ENCODE data around the gene UPF1. TPM values are rescaled to one million over a fixed set of nuclear protein-coding genes. Genes with fewer than 3 reads are reported as not detected.

The UPF1 gene
- total RNA-seq, 1 donor from 2014 or later: 57.8 TPM

DNA sequence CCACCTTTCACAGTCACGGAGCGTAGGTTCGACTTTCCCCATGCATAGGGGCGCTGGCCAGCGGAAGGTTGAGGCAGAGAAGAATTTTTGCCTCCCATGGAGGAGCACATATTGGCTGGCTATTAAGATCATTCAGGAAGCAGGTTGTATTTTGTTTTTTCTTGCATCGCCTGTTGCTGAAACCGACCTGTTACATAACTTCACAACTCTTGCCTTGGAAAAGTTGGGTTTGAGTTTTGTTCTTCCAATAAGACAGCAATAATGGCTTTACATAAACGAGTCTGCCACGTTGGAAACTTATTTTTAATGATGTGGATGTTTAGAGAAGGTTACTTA is 1.4 kb downstream of the UPF1 start:
- intact Hi-C loops (cut with DNase I): no loop called here
- ATAC-seq: no peak

DNA sequence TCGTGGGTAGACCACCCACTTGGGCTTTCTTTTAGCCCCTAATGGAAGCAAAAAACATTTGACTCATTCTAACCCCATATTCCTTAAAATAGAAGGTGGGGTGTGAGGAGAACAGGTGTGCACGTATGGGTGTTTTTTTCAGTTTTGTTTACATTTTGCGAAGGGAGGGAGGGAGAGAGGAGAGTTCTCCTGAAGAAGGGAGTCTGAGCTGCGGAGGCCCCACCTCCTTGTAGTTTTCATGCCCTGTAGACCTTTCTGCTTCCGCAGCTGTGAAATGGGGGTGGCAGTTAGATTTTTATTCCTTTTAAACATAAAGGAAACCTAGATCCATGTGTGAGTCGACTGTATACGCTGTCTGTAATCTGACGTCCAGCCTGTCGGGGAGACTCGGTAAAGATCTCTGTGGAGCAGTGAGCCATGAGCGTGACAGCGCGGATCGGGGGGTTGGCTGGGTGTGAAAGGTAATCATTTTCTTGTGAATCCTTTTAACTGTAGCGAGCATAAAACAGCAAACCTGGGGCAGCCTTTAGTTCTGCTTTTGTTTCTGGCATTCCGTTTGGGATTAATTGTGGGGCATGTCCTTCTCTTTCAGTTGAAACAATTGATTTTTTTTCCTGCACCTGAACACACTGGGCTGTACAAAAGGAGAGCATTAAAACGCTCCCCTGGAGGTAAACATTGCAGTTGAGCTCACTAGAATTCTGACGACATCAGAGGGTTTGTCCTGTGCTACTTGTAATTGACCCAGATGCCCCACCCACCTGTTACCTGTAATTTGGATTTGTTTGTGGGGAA is 2.3 kb downstream of the UPF1 start:
- intact Hi-C loops (cut with DNase I): no loop called here
- no peak for DNase-seq (ENCODE audit: low spot score)

More for the DNA sequence above, 1.4 kb downstream of the UPF1 start:
- DNase-seq (ENCODE audit: low spot score): no peak

DNA sequence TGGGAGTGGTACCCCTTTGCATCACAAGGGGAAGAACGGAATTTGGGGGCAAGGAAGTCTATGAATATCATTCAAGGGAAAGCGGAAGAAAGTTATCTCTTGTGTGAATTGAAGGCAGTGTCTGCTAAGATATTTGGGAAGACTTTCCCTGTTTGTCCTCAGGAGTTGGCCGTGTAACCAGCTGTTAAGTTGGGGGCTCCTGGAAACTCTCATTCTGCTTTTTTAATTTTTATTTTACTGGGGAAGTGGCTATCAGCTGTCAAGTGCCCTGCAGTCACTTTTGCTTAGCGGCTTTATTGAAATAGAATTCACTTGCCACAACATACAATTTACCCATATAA is 2.9 kb downstream of the UPF1 start:
- intact Hi-C loops (cut with DNase I): no loop called here
- ATAC-seq (no peak), DNase-seq (ENCODE audit: low spot score) (no peak)

More for the DNA sequence above, 2.3 kb downstream of the UPF1 start:
- no peak for ATAC-seq

DNA sequence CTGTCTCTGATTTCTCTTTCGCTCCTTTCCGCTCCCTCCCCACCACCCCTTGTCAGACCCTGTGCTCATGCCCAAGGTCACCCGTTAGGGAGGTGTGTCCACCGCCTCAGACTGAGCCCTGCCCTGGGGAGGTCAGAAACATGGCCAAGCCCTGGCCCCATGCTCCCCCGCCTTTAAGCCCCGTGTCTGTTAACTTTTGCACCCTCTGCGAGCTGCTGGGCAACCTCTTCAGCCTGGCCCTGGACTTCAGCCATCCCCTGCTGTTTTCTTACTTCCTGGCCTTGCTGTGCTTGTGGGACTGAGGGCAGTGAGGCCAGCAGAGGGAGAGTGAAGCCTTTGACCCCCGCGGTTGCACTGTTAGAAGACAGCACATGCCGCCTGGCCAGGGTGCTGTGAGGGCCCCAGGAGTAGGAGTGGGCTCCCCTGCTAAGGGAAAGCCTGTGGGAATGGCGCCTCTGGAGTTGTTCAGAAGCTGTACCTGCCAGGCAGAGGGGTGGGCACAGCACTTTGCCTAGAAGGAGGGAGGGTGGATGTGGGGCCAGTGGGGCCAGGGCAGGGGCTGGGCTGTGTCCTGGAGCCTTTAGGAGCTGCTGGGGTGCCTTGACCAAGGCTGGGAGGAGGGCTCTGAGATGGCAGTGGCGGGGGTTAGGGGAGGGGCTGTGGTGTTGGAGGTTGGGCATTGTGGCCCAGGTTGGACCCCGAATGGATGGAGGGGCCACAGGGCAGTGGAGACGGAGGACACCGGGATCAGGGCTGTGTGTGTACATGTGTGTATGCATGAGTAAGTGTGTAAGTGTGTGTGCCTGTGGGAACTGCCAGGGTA is 7.9 kb downstream of the UPF1 start:
- DNase-seq (ENCODE audit: low spot score): no peak
- intact Hi-C loops (cut with DNase I): loop anchor here (10.0 kb wide), 1 partner anchor 385 kb away; no protein-coding TSS in a partner anchor
- ATAC-seq: peak; percentile 9

DNA sequence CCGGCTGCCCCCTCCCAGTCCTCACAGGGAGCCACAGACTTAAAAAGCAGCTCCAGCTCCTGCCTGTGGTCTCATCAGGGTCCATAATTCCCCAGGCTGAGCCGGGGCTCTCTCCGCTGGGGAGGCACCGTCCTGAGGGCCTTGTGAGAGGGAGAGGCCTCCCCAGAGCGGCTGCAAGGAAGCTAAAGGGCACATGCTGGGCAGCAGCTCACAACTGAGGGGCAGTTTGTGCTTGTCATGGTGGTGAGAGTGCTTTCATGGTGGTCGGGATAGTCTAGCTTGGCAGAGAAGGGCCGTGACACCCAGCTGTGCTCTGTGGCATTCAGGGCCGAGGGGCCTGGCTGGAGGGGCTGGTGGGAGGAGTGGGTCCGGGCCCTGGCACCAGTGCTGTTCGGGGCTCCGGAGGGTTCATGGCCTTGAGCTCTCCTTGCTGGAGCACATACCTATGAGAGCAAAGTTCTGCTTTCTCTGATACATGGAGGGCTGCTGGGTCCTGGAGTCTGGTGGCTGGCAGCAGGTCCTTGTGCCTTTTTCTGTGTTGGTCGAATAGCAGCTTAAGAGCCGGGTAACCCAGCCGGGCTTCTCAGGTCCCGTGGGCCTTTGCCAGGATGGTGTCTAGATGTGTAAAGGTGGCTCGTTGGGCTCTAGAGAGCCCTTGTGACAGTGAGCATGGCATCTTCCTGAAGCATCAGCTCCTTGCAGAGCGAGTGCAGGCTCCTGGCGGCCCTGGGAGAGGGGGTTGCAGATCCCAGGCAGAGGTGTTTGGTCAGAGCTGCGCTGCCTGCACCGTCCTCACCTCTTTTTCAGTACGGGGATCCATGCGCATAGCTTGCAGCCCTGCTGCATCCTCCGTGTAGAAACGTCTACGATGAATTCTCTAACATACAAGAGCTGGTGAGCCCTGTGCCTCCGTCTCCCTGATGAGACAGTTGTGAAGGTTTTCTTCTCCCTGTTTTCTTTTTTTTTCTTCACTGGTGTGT is 8.8 kb downstream of the UPF1 start:
- intact Hi-C loops (cut with DNase I): loop anchor here (10.0 kb wide), 1 partner anchor 386 kb away; no protein-coding TSS in a partner anchor
- ATAC-seq: no peak
- DNase-seq (ENCODE audit: low spot score): no peak

DNA sequence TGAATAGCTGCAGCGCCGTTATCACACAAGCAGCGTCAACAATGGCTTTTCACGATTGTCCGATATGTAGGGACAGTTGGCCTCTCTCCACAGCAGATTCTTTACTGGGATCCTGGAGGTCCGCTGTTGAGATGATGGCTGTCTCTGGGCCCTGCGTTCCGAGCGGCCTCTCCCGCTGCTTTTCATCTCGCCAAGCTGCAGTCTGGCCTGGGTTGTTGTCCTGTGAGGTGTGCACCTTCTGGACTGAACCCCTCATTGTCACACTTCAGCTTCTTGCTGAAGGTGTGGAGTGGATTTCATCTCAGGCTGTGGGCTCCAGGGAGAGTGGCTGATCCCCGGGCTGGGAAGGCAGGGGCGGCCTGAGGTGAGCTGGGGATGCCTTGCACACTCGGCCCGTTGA is 9.6 kb downstream of the UPF1 start:
- DNase-seq (ENCODE audit: low spot score) (no peak), ATAC-seq (no peak)
- intact Hi-C loops (cut with DNase I): loop anchor here (10.0 kb wide), 1 partner anchor 387 kb away; no protein-coding TSS in a partner anchor

DNA sequence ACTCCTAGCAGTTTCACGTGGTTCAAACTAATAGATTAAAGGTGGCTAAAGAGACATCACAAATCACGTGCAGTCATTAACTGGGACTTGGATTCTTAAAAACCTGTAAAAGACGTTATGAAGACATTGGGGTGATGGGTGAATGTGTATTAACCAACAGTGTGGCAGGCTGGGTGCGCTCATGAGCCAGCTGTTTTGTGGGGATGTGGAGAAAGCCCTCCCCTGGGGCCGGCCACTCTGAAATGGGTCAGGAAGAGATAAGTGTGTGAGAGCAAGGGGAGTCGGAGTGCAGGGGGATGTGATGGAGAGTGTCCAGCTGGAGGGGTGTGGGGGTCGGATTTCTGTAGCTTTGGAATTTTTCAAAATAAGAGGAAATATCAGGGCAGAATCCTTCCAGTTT is 10.4 kb downstream of the UPF1 start:
- intact Hi-C loops (cut with DNase I): loop anchor here (10.0 kb wide), 1 partner anchor 387 kb away; no protein-coding TSS in a partner anchor
- ATAC-seq (no peak), DNase-seq (ENCODE audit: low spot score) (no peak)

DNA sequence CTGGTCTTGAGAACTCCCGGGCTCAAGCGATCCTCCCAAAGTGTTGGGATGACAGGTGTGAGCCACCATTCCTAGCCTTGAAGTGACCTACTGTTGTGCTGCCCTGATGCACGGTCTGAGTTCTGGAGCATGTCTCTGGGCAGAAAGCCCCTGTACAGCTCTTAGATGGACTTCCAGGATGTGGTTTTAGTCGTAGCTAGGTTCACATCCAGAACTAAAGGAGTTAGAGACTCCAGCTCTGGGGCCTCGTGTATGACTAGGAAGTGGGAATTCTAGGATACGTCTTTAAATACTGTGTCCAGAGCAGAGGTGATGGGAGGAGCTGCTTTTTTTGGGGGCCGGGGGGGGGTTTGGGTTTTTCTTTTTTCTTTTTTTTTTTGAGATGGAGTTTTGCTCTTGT is 12.2 kb downstream of the UPF1 start:
- intact Hi-C loops (cut with DNase I): loop anchor here (10.0 kb wide), 1 partner anchor 389 kb away; no protein-coding TSS in a partner anchor
- DNase-seq (ENCODE audit: low spot score) (no peak), ATAC-seq (no peak)

DNA sequence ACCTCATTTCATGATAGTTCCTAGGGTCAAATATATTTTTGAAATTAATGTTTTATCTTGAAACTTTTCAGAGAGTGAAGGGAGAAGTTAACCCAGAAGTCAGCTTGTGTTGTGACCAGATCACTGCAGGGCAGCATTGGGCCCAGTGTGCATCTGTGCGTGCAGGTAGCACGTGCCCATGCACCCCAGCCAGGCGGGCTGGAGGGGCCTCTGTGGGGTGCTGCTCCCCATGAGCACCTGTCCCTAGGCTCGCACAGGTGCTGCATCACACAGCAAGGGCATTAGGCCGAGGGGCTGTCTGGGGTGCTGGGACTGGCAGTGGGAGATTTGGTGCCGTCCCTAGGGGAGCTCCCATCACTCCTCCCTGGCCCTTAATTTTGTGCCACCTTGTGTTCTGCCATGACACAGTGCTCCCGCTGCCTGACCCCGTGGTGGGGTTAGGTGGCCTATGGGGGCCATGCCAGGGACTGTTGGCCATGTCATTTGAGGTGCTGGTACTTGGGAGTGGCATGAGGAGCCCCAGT is 13.1 kb downstream of the UPF1 start:
- intact Hi-C loops (cut with DNase I): loop anchor here (5.0 to 10.0 kb wide), 2 partner anchors 253 to 390 kb away; no protein-coding TSS in a partner anchor
- no peak for ATAC-seq
- no peak for DNase-seq (ENCODE audit: low spot score)

DNA sequence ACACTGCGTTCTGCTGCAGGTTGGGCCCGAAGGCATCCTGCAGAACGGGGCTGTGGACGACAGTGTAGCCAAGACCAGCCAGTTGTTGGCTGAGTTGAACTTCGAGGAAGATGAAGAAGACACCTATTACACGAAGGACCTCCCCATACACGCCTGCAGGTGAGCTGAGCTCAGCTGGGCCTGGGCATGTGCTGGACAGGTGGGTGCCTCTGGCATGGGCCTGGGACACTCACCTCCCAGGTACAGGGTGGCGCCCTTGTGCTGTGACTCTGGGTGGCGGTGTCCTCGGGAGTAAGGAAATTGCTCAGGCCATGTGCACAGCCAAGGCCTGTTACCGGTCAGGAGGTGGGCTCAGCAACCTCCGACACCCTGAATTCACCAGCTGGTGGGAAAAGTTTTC is 14.2 kb downstream of the UPF1 start:
- intact Hi-C loops (cut with DNase I): loop anchor here (5.0 to 10.0 kb wide), 2 partner anchors 254 to 391 kb away; no protein-coding TSS in a partner anchor
- no peak for DNase-seq (ENCODE audit: low spot score)
- no peak for ATAC-seq

DNA sequence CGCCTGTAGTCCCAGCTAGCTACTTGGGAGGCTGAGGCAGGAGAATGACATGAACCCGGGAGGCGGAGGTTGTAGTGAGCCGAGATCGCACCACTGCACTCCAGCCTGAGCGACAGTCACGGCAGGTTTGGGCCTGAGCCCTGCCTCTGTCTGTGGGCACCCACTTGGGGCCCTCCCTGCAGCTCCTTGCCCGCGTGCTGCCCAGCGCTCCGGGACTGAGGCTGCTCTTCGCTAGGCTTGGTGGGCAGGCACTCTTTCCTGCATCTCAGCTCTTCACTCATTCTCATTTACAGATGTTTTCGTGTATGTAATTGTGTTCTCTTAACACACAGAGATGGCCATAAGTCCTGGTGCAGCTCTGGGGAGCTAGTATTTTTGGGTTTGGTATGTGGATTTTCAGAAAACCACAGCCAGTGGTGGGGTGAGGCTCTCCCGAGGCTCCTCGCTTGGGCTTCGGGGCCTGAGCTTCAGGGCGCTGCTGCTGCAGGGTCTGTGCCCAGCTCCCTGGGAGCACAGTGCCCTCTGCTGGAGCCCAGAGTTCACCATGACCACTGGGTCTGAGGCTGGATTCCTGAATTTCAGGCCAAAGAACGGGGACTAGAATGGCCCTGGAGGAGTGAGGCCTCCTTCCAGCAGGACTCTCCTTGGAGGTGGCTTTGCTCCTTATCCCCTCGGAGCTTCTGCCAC is 15.2 kb downstream of the UPF1 start:
- DNase-seq (ENCODE audit: low spot score): peak; percentile 91
- intact Hi-C loops (cut with DNase I): loop anchor here (5.0 to 10.0 kb wide), 2 partner anchors 255 to 392 kb away; no protein-coding TSS in a partner anchor
- ATAC-seq: peak; percentile 88

DNA sequence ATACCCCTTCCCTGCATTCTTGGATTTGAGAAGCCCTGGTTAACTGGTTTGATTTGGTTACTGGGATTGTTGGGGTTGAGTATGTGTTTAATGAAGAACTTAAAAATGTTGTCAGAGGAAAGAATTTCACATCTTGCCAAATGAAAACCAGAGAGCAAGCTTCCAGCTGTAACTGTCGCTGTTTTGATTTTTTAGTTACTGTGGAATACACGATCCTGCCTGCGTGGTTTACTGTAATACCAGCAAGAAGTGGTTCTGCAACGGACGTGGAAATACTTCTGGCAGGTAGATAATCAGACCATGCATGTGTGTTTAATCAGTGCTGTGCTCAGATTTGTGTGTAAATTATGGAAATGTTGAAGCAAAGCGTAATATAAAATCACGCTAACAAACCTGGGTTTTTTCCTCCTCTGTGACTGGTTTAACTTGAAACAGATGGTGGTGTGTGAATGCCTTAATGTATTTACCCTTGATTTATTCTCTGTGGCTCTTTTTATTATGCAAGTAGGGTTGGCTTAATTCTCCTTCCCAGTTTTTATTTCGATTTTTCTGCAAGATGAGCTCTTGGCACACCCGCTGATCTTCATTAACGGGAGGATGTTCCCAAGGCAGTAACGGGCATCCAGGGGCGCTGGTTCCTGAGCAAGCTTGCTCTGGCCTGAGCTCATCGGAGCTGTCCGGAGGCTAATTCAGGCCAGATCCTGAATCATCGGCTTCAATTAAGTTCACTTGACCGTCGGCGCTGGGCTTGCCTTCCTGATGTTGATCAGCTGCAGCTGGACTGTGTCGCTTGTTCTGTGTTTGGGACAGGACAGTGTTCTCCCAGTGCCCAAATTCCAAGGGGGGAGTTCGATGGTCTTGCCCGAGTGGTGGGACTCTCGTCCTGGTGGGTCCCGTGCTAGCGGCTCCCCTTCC is 16.0 kb downstream of the UPF1 start:
- intact Hi-C loops (cut with DNase I): loop anchor here (5.0 to 10.0 kb wide), 2 partner anchors 256 to 393 kb away; no protein-coding TSS in a partner anchor
- DNase-seq (ENCODE audit: low spot score) (no peak), ATAC-seq (peak; percentile 43)

DNA sequence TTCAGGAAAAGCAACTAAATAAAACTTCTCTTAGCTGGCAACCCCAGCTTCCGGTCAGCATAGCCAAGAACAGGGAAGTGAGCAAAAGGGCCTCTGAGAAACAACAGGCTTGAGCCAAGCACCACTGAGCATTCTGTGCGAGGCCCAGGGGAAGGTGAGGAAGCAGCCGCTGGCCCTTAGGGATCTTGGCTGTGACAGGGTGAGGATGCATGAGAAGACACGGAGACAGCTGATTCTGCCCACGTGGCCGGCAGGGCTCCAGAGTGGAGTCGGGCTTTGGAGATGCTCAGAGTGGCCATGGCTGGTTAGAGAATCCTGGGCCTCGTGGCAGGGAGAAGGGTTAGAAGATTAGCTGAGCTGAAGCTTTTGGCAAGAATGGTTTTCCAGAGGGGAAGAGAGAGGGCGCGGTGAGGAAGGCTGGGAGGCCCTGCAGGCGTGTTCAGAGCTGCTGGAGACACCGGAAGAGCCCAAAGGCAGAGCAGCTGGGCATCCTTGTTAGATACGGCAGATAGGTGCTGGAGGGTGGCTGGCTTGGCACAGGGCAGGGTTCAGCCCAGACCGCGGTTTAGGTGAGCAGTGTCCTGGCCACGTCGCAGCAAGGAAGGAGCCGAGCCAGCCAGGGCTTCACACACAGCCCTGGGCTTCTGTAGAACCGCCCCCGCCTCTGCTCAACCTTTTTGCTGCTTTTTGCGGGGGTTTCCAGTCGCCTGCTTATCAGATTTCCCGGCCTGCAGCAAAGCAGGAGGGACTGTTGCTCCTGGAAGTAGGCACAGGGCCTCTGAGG is 17.3 kb downstream of the UPF1 start:
- intact Hi-C loops (cut with DNase I): loop anchor here (5.0 to 10.0 kb wide), 2 partner anchors 257 to 394 kb away; no protein-coding TSS in a partner anchor
- ATAC-seq (peak; percentile 78), DNase-seq (ENCODE audit: low spot score) (peak; percentile 74)

DNA sequence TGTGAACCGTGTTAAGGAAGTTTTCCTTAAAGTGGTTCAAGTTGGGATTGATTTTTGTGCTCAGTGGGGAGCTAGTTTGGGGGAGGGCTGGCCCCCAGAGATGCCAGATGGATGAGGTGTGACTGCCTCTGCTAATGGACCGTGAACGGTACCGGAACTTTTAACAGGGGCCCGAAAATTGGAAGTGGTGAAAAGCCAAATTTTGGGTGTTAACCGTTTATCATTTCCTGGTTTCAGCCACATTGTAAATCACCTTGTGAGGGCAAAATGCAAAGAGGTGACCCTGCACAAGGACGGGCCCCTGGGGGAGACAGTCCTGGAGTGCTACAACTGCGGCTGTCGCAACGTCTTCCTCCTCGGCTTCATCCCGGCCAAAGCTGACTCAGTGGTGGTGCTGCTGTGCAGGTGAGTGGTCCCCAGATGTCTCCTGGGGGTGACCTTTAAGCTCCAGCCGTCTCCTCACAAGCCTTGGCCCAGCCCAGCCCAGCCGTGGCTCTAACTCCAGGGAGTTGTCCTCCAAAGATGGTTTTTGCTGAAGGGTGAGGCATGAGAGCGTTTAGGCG is 18.2 kb downstream of the UPF1 start:
- no peak for DNase-seq (ENCODE audit: low spot score)
- ATAC-seq: no peak
- intact Hi-C loops (cut with DNase I): loop anchor here (5.0 to 10.0 kb wide), 2 partner anchors 258 to 395 kb away; no protein-coding TSS in a partner anchor

DNA sequence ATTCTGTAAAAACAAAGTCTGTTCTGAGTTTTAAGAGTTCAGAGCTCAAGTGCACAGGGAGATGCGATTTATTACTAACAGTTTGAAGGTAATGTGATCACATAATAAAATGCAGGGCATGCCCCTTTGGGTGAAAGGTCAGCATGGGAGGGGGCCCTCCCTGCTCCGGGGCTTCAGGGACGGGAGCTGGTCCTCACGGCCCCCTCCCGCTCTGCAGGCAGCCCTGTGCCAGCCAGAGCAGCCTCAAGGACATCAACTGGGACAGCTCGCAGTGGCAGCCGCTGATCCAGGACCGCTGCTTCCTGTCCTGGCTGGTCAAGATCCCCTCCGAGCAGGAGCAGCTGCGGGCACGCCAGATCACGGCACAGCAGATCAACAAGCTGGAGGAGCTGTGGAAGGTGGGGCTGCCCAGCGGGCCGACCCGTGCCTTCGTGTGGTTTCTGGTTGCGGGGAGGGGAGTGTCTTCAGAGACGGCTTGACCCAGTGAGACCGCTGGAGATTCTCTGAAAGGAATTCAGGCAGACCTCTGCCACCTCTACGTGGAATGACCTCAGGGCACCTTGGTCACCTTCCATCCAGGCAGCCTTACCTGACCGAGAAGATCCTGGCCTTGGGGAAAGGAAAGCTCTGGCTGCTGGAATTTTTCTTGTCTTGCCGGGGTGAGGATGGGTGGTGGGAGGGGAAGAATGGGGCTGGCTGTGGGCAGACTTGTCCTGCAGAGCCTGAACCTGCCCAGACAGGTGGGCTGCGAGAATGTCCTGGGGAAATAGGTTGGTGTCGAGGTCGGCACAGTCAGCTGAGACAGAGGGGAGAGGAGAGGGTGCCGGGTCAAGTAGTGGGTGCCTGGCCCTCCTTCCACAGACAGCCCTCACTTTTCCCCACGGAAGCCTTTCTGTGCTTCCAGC is 19.0 kb downstream of the UPF1 start:
- ATAC-seq: no peak
- intact Hi-C loops (cut with DNase I): no loop called here
- no peak for DNase-seq (ENCODE audit: low spot score)

Measured in sciatic nerve (tissue), 2 donors.